PFSK-1 (cell line): Measurements from ENCODE around the gene HEY2.

ENCODE experiments used
- FOXP2 ChIP-seq: optimal IDR thresholded peaks from 2 replicates; pipeline ENCODE3; 2011; ENCODE audit warnings: borderline replicate concordance, control low read depth, inconsistent platforms; ENCODE audit not compliant: insufficient read depth; ENCODE audit errors: extremely low read length, extremely low read depth
- REST ChIP-seq, 2 experiments: IDR thresholded peaks; 2 replicates each; pipeline versions ENCODE4 v1.6.1 to v1.8.0; 2011 to 2012; ENCODE audit warnings: low read depth in 2 of 2, low read length in 2 of 2, control low read depth in 1 of 2, inconsistent platforms in 1 of 2, mild to moderate bottlenecking in 1 of 2, moderate library complexity in 1 of 2; ENCODE audit not compliant: insufficient read depth in 1 of 2
- SIN3A ChIP-seq: IDR thresholded peaks from 2 replicates; pipeline ENCODE4 v1.6.1; 2012; ENCODE audit warnings: mild to moderate bottlenecking, low read length, moderate library complexity, borderline replicate concordance; ENCODE audit not compliant: insufficient read depth
- TAF1 ChIP-seq: IDR thresholded peaks from 2 replicates; pipeline ENCODE4 v1.6.1; 2012; ENCODE audit warnings: low read length, control low read depth, borderline replicate concordance; ENCODE audit not compliant: insufficient read depth

- TF ChIP-seq TAF1 = no peak
- TF ChIP-seq REST (IDR thresholded peaks at IDR 0.05; ENCODE audit: insufficient read depth in 1 of 2, low read depth in 2 of 2, low read length in 2 of 2) = no peak
- no peak for TF ChIP-seq FOXP2
- TF ChIP-seq SIN3A = no peak
Measured at GRCh38 chr6:125729983-125730382, 19.4 kb upstream of the HEY2 start.
